Measurements from ENCODE around the gene ALPG.
A peak's percentile ranks its signal among the peaks of the same experiment; 100 is the strongest.
"Not testable (repeated sequence)": the region's sequence is repeated elsewhere in the genome, so short reads cannot be mapped to it uniquely, and the experiment has no call there.

GRCh38 chr2:232363064-232363783 lies 43.4 kb upstream of the ALPG start:
- peak; percentile 12 for TF ChIP-seq CTCF (IDR thresholded peaks at IDR 0.05)
- TF ChIP-seq EZH2 (IDR thresholded peaks at IDR 0.05): not testable (repeated sequence)
